ENCODE results near the gene EWSR1.
"Not testable (repeated sequence)": the region's sequence is repeated elsewhere in the genome, so short reads cannot be mapped to it uniquely, and the experiment has no call there.

The EWSR1 gene, protein sequence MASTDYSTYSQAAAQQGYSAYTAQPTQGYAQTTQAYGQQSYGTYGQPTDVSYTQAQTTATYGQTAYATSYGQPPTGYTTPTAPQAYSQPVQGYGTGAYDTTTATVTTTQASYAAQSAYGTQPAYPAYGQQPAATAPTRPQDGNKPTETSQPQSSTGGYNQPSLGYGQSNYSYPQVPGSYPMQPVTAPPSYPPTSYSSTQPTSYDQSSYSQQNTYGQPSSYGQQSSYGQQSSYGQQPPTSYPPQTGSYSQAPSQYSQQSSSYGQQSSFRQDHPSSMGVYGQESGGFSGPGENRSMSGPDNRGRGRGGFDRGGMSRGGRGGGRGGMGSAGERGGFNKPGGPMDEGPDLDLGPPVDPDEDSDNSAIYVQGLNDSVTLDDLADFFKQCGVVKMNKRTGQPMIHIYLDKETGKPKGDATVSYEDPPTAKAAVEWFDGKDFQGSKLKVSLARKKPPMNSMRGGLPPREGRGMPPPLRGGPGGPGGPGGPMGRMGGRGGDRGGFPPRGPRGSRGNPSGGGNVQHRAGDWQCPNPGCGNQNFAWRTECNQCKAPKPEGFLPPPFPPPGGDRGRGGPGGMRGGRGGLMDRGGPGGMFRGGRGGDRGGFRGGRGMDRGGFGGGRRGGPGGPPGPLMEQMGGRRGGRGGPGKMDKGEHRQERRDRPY

DNA sequence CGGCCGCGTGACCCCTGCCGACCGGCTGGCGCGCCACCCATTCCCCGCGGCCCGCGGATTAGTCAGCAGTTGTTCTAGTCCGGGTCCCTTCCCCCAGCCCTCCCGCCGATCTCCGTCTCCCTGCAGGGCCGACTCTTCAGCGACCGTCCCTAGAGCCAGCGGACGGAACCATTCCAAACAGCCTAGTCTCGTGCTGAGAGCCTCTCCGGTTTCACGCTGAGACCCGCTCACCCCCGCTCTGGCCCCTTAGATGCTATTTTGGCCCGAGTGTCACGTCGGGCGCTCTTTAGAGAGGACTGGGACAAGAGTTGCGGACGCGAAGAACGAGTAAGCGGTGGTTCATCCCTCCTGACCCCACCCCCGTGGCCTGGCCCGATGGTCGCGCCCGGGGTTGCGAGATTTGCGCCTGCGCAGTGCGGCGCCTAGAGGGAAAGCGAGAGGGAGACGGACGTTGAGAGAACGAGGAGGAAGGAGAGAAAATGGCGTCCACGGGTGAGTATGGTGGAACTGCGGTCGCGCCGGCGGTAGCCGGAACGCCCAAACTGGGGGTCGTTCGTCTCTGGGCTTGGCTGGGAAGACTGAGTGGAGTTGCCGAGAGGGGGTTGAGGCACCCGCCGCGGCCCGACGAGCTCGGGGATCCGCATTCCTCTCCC, at the start of gene EWSR1, which contains the start of gene RHBDD3:
EWSR1 (plus strand) TSS at position 411 of the 653 bp plus-strand sequence; CDS start at position 480, 69 bp downstream.
RHBDD3 (minus strand) TSS at position 124 of the 653 bp plus-strand sequence. CDS start 2,355 bp downstream, outside the sequence.
- DNase-seq, result peak; percentile 88 to 96

DNA sequence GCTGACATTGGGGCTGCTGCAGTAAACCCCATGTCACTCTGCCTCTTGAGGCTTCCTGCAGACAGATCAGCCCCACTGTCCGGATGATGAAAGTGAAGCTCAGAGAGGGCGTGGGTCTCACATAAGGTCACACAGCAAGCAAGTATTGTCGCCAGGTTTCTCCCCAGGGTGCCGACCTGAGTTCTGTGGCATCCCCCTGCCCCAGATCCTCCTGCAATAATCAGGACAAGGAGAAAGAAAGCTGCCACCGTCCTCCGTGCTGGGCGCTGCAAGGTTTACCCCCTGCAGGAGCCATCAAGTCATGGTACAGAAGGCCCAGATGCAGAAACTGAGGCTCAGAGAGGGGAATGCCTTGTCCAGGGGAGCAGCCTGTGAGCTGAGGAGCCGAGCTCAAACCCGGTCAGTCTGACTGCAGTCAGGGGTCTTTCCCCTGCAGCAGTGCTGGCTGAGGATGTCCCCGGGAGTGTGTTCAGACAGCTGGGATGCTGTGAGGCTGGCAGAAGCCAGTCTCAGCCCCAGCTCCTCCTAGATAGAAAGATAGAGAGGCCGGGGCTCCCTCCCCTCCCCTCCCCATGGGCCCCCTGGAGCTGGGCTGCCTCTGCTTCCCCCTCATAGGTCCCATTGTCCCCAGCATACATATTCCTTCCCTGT, 49.2 kb upstream of the EWSR1 start:
- DNase-seq, result no peak

DNA sequence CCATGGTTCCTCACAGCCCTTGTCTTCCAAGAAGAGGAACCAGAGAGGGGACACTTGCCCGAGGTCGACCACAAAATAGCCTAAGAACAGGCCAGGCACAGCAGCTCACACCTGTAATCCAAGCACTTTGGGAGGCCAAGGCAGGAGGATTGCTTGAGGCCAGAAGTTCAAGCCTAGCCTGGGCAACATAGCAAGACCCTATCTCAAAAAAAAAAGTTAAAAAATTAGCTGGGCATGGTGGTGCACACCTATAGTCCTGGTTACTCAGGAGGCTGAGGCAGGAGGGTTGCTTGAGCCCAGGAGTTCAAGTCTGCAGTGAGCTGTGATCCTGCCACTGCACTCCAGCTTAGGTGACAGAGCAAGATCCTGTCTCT, 48.7 kb upstream of the EWSR1 start:
- DNase-seq, result not testable (repeated sequence)

DNA sequence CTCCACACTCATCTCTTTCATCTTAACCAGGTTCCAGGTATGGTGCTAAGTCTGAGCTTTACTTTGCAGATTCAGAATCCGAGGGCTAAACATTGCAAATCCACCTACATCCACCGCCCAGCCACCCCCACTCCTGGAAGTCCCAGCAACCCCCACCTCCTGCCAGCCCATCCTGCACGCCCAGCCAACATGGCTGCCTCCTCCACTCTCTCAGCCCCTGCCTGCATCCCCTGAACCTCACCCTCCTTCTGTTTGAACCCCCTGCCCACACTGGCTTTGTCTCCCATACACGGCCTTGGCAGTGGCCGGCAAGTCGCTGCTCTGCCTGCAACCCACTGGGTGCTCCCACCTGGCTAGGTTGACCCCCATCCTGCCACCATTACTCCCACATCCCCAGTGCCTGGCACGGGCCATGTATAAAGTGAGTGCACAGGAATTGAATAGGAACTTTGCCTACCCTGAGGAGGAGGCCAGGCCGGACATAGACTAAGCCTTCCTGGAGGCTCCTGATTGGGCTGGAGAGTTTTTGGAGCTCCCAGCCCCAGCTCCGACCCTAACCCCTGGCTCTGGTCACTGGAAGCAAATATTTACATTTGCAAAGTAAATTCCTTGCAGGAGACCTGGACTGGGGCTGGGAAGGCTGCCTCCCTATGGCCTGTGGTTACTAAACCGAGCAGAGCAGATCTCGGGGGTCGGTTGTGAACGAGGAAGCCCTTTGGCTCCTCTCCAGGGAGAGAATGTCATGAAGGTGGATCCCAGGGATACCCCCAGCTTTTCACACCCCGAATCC, 48.0 kb upstream of the EWSR1 start:
- no peak for DNase-seq

DNA sequence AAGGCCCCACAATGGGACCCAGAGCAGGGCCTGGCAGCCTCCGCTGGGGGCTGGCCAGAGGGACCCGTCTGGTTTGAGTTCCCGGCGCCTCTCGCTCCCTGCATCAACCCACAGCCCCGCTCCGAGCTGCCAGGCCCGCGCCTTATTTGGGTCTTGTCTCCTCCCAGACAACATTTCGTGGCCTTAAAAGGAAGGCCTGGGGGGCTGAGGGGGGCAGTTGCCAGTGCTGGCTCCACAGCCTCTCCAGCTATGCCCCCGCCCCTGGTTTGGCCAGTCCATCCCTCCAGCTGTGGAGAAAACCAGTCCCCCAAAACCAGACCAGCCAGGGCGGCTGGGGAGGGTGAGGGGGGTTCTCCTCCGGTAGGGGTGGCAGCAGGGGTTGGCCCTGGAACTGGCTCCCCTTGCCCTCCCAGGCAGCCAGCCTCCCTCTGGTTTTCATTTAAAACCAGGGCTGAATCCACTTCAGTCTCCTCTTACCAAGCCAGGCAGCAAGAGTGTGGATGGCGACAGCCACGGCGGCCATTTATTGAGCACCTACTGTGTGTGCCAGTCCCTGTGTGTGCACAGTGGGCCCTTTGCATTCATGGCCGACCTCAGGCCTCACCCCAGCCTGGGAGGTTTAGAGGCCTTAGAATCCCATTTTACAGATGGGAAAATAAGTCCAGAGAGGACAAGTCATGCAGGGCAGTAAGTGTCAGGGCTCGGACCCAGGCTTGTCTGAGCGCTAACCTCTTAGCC, 43.8 kb upstream of the EWSR1 start:
- no peak for DNase-seq

DNA sequence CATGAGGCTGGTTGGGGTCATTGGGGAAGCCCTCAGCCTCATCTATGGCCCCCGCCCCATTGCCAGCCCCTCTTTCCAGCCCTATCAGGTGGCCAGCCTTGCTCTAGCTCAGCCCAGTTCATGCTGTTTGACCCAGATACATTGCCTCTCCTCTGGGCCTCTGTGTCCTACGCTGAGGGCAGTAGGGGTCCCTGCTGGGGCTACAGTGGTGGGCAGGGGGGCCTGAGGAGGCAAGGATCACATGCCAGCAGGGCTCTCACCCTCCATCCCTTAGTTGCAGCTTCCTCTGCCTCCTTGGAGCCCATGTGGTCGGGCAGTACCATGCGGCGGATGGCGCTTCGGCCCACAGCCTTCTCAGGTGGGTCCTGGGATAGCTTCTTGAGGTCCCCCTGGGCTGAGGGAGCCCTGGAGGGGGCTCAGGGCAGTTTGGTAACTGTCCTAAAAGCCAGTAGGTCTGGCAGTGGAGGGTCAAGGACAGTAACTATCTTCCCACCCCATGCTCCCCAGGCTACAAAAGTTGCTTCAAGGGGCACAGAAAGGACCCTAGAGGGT, 43.1 kb upstream of the EWSR1 start:
- no peak for DNase-seq

DNA sequence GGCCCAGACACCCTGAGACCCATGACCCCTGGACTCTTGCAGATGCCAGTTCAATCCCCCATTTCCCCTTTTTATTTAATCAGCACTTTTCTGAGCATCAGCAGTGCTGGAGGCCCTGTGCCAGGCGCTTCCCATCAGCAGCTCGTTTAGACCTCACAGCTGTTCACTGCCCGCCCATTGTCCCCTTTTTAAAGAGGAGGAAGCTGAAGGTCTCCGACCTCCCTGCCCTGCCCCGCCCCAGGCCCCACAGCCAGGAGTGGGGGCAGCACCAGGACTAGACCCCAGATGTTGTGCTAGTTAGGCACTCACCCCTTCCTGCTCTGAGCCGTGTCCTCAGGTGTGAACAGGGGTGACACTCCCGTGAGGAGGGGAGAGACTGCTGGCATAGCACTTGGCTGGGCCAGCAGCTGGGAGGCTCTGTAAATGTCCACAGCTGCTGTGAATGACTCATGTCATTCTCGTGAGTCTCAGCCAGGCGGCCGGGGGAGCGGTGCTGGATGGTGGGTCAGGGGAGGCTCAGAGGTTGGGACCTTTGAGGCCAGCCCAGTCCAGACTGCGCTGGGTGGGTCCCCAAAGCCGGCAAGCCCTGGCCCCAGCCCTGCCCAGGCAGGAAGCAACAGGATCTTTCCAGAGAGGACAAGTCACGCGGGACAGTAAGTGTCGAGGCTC, 42.5 kb upstream of the EWSR1 start:
- no peak for DNase-seq

DNA sequence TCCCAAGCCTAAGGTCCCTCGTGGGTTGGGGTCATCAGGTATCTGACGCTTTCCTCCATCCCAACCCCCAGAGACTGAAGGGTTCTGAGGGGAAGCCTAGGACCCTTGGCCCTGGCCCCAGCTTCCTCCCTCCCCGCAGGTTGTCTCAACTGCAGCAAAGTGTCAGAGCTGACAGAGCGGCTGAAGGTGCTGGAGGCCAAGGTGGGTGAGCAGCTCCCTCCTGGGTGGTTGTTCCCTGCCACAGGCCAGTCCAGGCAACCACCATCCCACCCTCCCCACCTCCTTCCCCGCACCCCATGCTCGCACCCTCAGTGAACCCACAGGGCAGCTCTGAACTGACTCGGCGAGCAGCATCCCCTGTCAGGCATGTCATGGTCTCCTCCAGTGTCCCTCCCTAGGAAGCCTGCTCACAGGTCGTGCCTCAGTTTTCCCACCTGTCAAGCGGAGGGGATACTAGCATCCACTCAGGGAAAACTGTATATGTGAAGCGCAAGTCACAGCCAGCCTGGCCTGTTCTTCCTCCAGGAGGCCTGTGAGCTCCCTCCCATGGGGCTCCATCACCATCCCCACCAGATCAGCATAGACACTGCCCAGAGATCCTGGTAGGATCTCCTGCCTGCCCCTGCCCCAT, 41.6 kb upstream of the EWSR1 start:
- no peak for DNase-seq

DNA sequence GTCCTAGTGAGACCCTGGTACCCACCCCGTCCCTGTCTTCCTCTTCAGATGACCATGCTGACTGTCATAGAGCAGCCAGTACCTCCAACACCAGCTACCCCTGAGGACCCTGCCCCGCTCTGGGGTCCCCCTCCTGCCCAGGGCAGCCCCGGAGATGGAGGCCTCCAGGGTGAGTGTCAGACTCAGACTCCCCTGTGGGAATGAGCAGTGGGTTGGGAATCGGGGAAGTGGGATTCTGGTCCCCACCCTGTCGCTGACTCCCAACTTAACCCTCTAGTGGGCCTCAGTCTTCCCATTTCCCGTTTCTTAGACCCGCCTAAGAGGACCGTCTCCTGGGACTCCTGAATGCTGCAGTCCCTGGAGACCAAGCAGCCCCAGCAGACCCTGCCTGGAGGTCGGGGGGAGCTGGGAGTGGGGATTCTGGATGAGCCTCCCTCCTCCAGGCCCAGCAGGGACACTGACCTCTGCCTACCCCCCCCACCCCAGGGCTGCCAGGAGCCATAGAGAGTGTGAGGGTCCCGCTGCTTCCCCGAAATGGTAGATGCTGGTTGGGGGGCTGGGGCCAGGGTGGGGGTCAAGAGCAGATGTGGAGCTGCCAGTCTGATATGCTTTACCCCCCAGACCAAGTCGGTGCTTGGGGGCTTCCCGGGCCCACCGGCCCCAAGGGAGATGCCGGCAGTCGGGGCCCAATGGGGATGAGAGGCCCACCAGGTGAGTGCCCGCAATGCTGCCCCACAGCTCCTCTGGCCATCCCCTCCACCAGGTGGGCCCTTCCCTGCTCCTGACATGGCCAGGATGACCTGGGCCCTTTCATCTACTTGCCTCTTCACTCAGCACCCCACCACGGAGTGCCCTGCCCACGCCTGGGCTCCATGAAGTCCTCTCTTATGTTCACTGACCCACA, 36.8 kb upstream of the EWSR1 start:
- no peak for DNase-seq

DNA sequence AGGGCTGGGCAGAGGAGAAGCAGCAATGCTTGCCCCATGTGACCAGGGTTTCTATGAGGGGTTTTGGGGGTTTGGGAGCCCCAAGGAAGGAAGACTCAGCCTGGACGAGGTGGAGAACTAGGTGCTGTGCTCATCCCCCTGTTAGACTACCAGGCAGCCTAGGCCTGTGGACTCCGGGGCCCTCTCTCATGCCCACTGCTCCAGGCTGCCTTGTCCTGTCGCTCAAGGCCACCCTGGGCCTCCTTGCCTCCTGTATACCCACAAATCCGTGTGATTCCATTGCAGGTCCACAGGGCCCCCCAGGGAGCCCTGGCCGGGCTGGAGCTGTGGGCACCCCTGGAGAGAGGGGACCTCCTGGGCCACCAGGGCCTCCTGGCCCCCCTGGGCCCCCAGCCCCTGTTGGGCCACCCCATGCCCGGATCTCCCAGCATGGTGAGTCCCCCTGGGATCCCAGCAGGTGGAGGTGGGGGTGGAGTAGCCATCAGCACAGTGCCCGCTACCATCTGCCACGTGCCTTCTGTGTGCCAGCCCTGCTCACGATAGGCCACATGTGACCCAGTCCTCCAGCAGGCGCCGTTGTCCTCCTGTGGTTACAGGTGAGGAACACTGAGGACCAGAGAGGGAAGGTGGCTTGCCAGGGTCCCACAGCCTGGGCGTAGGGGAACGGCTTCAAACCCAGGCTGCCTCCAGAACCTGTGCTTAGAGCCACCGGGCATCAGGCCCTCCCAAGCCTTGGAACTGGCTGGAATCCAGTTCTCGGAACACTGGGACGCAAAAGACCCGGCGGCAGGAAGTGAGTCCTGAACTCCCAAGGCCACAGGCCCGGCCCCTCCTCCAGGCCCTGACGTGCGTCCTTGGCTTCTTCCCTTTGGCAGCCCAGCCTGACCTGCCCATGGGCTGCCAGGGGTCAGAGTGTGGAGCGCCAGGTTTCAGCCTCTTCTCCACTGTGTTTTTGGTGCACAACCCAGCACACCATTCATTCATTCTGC, 35.8 kb upstream of the EWSR1 start:
- no peak for DNase-seq

DNA sequence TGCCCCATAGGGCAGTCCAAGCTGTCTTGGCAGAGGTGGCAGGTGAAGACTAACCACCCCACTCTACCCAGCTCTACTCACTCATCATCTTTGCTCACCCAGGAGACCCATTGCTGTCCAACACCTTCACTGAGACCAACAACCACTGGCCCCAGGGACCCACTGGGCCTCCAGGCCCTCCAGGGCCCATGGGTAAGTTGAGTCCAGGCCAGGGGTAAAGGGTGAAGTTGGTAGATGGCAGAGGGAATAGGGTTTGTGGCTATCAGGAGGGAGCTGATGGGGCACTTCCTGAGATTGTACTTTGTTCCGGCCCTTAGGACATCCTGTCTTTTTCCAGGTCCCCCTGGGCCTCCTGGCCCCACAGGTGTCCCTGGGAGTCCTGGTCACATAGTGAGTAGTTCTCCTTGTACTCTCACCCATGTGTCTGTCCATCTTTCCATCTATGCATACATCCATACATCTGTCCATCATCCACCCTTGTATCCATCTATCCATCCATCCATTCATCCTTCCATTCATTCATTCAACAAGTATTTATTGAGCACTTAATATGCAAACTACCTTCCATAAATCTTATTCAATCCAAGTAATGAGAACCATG, 34.7 kb upstream of the EWSR1 start:
- no peak for DNase-seq

DNA sequence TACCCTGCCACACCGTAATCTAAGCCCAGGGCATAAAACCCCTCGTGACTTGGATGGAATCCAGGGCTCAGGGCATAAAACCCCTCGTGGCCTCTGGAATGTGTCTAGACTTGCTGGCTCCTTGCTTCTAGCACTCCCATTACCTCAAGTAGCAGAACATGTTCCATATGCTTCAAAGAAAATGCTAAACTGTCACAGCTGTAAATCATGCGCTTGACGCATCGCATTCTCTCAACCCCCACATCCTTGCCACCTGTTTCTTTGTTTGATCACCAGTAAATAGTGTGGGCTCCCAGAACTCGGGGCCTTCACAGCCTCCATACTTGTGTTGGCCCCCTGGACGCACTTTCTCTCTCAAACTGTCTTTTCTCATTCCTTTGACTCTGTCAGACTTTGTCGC, 27.6 kb upstream of the EWSR1 start:
- not testable (repeated sequence) for DNase-seq

DNA sequence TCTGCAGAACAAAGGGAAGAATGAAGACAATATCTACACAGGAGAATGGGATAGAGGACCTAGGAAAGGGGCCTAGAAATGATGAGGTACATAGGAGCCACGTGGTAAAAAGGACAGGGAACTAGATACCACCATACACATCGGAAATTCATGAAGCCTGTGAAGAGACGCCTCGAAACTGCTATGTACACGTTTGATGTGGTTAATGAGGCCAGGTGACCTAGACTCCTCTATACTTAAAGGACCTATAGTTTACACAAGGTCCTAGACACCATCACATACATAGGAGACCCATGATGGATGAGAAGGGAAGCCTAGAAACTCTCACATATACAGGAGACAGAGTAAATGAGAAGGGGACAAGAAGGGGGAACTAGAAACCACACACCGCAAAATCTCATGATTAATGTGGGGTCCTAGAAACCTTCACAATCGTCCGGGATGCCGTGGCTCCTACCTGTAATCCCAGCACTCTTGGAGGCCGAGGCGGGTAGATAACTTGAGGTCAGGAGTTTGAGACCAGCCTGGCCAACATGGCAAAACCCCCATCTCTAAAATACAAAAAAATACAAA, 24.1 kb upstream of the EWSR1 start:
- DNase-seq, result no peak

DNA sequence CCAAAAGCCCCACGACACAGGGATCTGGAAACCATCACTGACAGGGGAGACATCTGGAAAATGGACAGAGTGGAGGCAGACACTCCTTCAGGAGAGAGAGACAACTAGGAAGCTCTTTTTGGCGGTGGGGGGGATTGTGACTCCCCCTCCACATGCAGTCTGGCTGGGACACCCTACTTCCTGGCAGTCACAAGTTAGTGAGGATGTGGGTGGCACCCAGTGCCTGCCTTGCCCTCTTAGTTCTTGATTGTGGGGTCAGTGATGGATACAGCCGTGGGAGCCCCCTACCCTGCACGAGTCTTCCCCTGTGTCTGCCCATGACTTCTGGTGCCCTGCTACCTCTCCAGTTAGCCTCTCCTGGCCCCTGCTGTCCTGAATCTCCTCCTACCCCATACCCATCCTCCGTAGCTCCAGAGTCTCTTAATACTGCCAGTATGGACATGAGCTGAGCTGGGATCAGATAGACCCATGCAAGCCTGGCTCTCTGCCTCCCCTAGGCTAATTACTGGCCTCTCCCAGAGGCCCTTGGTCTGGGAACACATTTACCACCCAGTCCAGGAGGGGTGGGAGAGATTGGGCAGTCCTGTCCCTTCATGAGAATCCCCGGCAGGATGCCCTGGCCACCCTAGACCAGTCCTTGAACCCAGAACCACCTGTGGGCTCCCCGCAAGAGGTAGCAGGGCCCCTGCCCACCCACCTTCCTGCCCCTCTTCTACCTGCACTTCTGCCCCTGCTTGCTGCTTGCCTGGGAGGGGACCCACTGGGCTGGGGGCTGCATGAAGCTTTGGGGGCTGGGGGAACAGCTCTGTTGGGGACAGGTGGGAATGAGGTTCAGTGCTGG, 23.1 kb upstream of the EWSR1 start:
- DNase-seq, result no peak

DNA sequence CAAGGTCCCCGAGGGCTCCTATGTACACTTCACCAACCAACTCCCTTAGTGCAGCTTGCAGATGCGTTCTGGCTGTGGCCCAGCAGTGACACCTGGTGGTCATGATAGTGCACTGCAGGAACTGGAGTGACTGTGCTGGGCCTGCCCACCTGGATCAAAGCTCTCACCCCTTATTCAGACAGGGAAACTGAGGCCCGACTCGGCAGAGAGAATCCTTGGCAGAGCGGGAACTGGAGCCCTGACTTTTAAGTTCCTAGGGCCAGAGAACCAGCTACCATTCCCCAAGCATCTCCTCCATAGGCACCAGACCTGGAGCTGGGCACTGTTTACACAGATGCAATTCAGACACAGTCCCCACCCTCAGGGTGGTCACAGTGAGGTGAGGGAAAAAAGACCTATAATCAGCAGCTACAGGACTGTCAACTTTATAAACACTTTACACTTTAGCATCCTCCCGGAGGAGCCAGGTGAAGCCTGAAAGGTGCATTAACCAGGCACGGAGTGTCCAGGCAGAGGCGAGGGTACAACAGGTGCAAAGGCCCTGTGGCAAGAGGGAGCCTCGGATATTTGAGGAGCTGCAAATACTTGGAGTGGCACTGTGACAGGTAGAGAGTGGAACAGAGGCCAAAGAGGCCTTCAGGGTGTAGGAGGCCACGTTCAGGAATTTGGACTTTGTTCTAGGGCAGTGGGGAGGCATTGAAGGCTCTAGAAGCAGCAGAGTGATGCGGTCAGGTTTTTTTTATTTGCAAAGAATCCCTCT, 22.3 kb upstream of the EWSR1 start:
- DNase-seq, result peak; percentile 39 to 49
